ENCODE results near the gene ACTN2.

Gene ACTN2

DNA sequence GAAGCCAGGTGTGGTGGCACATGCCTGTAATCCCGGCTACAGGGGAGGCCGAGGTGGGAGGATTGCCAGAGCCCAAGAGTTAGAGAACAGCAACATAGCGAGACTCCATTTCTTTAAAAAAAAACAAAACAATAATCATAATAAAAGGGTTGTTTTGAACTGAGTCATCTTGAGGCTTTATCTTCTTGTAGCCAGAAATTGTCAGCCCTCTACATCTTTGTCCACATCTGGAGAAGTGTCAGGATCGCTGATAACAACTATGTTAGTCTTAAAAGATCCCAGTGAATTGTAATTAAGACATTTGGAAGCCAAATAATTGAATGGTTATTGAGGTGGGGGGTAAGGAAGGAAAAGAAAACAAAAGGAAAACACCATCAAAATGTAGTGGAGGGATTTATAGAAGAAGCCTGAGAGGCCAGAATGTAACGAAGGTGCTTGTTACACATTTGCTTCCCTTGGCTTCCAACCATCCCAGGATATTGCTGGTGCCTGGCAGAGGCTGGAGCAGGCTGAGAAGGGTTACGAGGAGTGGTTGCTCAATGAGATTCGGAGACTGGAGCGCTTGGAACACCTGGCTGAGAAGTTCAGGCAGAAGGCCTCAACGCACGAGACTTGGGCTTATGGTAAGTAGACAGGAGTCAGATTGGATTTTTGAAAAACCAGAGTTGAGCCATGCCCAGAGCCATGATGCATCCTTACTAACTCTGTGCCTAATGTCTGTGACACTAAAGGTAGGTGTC is 56.3 kb downstream of the ACTN2 start:
- DNase-seq (ENCODE audit: low read depth in 2 of 2), result no peak

DNA sequence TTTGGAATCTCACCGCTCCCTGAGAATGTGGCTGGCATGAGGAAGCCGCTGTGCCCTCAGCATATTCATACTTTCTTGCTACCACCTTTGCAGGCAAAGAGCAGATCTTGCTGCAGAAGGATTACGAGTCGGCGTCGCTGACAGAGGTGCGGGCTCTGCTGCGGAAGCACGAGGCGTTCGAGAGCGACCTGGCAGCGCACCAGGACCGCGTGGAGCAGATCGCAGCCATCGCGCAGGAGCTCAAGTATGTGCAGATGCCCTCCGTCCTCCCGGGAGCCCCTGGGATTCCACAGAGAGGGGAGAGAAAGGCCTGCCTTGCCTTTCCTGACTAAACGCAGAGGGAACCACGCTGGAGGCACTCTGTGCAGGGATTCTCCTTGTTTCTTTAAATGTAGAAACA is 58.2 kb downstream of the ACTN2 start:
- DNase-seq (ENCODE audit: low read depth in 2 of 2), result no peak

DNA sequence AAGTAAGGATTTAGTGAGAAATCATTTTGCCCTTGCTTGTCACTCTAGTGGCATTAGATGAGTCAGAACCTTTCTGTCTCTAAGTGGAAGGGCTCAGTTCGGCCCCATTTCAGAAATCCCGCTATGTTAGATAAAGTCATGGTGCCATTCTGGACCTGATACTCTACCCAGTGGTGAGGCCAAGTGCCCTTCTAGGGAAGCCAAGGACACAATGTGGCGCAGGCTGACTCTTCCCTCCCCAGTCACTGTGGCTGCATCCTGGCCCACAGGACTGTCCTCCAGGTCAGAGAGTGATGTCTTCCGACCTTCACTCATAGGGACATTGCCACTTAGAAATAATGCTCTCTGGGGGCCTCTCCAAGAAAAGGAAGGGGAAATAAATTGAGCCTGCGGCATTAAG is 60.5 kb downstream of the ACTN2 start:
- no peak for DNase-seq (ENCODE audit: low read depth in 2 of 2)

DNA sequence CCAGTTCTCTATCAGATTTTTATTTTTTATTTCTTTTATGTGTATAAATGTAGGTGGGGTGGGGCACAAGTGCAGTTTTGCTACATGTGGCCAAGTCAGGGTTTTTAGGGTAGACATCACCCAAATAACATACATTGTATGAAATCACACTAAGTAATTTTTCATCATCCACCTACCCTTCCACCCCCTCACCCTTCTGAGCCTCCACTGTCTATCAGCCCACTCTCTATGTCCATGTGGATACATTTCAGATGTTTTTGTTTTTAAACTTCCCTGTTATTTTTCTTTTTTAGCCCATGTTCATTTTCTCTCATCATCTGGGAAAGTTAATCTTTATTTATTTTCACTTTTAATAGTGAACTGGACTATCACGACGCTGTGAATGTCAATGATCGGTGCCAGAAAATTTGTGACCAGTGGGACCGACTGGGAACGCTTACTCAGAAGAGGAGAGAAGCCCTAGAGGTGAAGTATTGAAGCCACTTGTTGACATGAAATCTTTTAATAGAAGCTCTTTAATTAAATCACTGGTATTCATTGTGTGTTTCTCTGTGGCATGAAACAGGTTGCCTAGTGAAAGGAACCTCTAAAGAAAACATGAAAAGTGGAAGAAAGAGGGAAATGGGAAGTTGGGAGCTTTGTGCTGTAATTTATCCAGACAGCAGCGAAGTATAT is 61.1 kb downstream of the ACTN2 start:
- DNase-seq (ENCODE audit: low read depth in 2 of 2), result no peak

DNA sequence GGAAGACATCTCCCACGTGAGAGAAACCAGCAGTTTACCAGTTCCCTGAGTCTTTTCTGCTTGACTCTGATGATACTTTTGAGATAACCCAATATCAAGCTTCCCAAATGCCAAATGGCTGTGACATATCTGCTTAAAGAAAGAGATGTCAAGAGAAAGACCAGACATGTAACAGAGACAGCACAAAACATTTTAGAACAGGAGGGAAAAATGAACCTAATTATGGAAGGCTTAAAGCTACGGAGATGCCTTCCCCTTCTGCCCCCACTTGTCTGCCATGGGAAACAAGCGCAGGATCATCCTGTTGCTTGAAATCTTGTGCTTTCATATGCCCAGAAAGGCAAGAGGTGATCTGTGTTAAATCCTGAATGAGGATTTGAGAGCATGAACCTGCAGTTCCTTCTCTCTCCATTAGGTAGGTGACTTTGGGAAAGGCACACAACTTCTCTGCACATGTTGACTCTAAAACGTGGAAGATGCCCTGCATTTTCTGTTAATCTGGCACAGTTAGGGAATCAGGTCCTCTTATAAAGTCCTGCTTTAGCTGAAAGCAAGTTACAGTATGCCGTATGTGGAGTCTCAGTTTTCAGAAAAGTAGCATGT is 62.1 kb downstream of the ACTN2 start:
- DNase-seq (ENCODE audit: low read depth in 2 of 2), result no peak

DNA sequence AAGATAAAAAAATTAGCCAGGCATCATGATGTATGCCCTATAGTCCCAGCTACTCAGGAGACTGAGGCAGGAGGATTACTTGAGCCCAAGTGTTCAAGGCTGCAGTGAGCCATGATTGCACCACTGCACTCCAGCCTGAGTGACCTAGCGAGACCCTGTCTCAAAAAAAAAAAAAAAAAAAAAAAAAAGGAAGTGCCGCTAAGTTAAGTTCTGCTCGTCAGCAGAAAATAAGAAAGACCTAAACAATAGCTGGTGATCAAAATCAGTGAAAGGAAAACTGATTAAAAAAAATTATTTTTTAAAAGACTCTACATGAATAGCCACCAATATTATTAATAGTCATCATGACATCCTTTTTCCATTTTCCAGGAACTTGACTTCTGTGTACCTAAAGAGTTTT is 64.6 kb downstream of the ACTN2 start:
- DNase-seq (ENCODE audit: low read depth in 2 of 2), result no peak

DNA sequence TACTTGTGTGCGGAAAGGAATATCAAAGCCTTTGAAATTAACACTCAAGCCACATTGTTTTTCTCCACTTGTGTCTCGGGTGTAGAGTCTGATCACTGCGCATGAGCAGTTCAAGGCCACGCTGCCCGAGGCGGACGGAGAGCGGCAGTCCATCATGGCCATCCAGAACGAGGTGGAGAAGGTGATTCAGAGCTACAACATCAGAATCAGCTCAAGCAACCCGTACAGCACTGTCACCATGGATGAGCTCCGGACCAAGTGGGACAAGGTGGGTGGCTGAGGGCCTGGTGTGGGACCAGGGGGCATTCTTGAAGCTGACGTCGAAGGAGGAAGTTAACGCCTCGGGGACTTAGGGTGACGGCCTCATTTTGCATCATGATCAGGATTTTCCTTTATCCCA is 65.1 kb downstream of the ACTN2 start:
- DNase-seq (ENCODE audit: low read depth in 2 of 2), result no peak

DNA sequence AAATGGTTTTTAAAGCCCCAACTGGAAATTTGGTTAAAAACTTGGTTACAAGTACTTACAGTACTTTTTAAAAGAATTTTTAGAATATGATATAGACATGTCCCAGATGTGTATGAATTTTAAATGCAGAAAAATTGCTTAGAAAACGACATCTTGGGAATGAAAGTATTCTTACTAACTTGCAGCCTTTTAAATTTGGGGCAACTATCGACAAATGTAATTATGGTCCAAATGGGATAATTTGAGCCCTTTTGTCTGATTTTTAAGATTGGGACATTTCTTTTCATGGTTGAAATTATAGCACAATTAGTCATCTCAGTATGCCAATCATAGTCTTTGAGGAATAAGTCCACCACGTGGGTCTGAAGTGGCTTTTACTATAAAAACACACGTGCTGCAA is 65.6 kb downstream of the ACTN2 start:
- no peak for DNase-seq (ENCODE audit: low read depth in 2 of 2)

DNA sequence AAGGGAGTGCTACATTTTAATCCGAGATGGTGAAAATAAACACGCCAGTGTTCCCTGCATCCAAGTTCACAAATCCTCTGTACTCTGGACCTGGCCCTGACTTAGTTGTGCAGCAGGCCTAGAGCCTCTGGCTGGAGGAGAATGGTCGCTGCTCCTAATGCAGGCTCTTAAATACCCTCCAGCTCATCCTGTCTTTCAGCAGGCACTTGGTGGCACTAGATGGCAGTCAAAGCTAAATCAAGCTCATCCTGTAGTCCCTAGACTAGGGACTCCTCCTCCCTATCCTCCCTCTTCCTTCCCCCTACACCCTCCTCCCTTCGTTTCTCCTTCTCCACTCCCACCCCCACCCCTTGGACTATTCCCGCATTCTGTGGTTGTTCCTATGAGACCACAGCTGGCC is 67.2 kb downstream of the ACTN2 start:
- DNase-seq (ENCODE audit: low read depth in 2 of 2), result no peak

DNA sequence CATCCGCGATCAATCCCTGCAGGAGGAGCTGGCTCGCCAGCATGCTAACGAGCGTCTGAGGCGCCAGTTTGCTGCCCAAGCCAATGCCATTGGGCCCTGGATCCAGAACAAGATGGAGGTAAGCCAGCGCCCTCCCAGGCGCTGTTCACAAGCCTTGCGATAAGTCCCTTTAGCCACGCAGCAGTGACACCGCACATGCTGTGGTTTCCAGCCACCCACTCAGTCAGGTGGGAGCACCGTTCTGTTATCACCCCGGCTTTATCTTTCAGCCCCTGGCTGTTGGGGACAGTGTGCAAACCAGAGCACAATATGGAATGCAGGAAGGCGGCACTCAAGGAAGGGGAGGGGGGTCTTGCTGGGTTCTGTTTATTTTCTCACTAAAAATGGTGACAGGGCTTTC is 67.7 kb downstream of the ACTN2 start:
- DNase-seq (ENCODE audit: low read depth in 2 of 2), result no peak

DNA sequence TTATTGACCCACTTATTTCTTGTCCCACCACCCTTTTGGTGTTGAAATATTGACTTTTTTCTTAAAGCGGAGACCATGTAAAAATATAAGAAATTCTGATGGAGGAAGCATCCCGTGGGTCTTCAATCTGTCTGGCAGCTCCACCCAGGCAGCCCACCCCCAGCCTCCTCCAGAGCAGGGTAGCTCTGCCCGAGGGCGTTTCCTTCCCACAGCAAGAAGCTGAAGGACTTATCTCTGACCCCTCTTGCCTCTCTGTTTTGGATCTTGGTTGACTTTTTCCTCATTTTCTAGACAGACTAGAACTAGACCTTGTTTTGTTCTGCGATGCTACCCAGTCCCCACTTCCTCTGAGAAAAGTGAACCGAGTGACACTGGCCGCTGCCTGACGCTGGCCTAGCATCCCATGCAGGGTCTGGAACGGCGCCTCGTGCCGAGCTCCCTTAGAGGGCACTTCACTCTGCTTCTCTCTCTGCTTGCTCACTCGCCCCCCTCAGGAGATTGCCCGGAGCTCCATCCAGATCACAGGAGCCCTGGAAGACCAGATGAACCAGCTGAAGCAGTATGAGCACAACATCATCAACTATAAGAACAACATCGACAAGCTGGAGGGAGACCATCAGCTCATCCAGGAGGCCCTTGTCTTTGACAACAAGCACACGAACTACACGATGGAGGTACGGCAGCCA is 68.4 kb downstream of the ACTN2 start:
- no peak for DNase-seq (ENCODE audit: low read depth in 2 of 2)

DNA sequence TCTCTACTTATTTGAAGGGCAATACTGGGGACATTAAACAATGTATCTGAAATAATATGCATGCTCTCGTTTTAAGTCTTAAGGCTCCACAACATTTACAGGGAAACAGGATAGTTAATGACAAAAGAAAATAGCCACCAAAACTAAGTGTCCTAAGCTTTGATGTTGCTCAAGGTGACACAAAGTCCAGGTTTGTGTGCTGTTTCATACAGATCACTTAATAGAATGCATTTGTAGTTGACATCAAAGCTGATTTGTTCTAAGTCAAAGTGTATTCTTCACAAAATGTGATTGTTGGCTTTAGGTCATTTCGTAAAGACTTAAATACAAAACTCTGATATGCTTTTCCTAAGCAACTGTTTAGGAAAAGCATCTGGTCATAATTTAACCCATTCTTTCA is 71.3 kb downstream of the ACTN2 start:
- DNase-seq (ENCODE audit: low read depth in 2 of 2), result no peak

DNA sequence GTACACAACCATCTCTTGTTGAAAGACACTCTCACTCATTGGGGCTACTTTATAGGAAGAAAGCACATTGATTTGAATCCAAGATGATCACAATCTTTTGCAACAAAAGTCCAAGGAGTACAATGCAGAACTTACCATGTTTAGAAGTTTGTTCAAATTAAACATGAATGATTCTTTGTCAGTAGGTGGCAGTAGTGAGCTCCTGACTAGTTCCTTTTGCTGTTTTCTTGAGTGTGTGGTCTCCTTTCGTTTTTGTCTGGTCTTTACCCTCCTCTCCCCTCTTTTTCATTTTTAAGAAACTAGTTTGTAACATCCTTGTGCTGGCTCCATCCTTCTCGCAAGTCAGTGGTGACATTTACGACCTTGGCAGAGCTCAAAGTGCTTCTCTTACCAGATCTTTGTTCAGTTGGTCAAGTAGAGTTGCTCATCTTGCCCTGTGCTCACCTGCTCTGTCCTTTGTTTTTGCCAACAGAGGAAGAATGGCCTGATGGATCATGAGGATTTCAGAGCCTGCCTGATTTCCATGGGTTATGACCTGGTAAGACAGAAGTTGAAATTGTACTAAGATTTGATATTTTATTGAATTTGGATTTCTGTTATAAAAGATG is 73.1 kb downstream of the ACTN2 start:
- no peak for DNase-seq (ENCODE audit: low read depth in 2 of 2)

DNA sequence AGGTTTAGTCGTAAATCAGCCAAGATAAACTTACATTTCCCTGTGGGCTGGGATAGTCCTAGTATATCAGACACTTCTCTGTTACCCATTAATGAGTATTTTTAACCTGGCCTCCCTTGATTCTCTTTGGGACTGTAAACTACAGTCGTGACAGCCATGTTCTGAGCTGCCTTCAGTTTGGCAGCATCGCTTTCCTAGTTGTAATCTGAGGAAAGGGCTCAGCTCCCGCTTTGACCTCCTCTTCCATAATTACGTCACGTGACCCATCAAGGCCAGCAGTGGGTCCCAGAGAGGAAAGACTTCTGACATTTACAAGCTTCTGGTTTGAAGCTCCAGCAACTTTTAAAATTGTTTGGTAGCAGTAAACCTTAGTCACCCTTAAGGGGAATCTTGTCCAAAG is 74.2 kb downstream of the ACTN2 start:
- no peak for DNase-seq (ENCODE audit: low read depth in 2 of 2)

DNA sequence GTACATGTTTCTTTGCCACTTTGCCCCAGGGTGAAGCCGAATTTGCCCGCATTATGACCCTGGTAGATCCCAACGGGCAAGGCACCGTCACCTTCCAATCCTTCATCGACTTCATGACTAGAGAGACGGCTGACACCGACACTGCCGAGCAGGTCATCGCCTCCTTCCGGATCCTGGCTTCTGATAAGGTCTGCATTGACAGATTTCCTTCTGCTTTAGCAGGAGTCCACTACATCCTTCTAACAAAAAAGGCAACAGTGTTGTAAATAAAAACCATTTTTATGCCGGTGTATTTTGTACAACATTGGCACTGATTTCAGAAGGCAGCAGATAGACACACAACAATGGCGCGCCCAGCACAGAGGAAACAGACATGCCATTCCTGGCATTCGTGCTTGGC is 74.7 kb downstream of the ACTN2 start:
- DNase-seq (ENCODE audit: low read depth in 2 of 2), result no peak

DNA sequence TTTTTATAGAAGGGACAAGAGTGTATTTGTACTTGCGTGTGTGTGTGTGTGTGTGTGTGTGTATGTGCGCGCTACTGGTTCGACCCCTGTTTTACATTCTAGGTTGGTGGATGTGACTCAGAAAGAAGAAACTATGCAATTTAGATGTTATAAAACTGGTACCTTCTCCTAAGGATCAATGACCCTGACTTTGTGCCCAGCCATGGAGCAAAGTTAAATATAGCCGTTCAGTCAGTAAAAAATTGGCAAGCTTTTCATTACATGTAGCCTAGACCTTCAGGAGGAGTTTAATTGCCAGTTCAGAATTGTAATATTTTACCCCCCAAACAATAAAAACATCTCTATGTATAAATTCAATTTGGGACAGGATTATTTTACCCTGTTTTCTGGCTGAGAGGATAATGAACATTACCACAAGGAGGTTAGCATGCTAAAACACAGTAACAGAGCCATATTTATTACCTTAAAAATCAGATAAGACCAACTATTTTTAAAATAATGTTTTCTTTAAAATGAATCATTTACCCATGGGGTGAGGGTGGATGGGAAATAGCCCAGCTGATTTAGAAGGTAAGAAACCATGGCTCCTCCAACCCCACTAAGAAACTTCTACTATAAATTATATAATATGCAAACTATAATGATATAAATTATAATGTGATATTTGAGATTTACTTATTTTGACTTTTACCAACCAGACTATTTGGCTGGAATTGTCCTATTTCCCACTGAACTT is 75.3 kb downstream of the ACTN2 start:
- no peak for DNase-seq (ENCODE audit: low read depth in 2 of 2)

DNA sequence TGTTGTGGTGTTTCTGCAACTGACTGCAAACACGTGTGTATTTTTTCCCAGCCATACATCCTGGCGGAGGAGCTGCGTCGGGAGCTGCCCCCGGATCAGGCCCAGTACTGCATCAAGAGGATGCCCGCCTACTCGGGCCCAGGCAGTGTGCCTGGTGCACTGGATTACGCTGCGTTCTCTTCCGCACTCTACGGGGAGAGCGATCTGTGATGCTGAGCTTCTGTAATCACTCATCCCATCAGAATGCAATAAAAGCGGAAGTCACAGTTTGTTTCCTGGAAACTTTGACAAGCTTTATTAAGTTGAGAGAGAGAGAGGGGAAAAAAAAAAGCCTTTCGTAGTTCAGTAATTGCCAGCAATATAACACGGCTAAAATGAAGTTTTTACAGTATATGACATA is 76.1 kb downstream of the ACTN2 start:
- no peak for DNase-seq (ENCODE audit: low read depth in 2 of 2)

DNA sequence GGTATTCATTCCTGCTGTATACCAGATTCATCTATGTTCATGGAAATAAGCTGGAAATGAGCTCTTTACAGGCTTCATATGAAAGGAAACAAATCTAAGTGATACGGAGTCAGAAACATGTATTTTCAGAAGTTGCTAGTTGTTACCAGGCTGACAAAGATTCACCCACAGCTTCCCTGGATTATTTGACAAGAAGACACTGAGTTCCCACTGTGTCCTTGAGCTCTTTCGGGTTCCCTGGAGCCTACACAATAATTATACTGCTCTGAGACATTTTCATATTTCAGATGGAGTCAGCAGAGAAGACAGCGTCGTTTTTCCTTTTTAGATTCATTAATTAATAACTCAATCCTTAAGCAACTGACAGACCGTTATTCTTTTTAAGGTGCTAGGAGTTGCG is 79.5 kb downstream of the ACTN2 start:
- DNase-seq (ENCODE audit: low read depth in 2 of 2), result no peak

DNA sequence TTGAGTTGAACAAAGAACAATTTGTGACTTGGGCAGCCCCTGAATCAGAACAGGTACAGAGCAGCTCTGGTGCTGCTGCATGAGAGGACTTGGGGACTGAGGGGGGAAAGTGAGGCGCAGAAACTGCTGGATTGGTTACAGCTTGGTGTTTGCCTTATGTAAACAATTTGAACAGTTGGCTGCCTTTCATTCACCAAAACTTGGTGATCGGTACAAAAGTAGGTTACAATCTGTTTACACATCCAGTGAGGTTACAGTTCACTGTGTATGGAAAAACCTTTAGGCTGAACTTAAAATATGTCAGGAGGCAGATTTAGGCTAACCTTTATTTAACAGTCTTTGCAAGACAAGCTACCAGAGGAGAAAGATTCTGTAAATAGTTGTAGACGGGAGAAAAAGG is 80.2 kb downstream of the ACTN2 start:
- DNase-seq (ENCODE audit: low read depth in 2 of 2), result no peak

DNA sequence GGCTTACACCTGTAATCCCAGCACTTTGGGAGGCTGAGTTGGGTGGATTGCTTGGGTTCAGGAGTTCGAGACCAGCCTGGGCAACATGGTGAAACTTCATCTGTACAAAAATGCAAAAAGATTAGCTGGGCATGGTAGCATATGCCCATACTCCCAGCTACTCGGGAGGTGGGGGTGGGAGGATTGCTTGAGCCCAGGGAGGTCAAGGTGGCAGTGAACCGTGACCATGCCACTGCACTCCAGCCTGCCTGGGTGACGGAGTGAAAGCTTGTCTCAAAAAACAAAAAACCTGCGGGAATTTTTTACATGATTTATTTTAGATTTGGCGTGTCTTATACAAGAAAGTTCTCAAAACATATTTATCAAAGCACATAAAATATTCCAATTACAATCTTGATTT is 81.0 kb downstream of the ACTN2 start:
- no peak for DNase-seq (ENCODE audit: low read depth in 2 of 2)

DNA sequence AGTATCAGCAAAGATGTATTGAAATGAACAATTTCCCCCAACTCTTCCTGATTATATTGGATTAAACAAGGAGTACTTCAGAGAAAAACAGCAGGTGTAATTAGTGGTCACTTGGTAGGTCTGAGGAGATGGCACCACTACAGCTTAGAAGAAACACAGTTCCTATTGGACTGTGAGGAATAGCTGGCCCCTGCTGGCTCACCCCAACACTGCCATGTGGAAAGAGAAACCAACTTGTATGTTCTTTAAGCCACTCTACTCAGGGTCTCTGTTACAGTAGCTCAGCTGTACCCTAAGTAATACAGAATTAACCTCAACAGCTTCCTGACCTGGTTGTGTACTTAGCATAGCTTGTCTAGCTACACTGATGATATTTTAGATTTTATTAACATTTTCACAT is 82.3 kb downstream of the ACTN2 start:
- no peak for DNase-seq (ENCODE audit: low read depth in 2 of 2)

DNA sequence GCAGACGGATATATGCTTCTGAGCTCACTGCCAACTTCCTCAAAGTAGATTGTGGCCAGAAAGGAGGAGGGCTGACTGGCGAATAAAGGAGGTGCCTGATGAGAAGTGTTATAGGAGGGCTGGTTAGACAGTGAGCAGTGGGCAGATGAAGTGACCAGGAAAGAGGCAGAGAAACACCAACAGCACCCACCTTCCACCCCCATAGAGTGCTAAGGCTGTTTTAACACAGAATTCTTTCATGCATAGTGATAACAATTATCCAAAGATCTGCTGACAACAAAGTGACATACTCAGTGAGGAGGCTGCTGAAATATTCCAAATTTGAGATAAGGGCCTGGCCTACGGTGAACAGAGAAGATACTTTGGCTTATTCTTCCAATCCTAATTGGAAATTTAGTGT is 87.6 kb downstream of the ACTN2 start:
- no peak for DNase-seq (ENCODE audit: low read depth in 2 of 2)
